HG02798 (cell line): ENCODE measurements around the gene ENTPD7.
"Not testable (repeated sequence)": the region's sequence is repeated elsewhere in the genome, so short reads cannot be mapped to it uniquely, and the experiment has no call there.

Source experiments
- ATAC-seq: cut with Tn5 transposase; IDR thresholded peaks from one replicate; pipeline ENCODE4 v1.9.1; 2021; ENCODE audit warnings: mild to moderate bottlenecking; ENCODE audit not compliant: unreplicated experiment, poor library complexity

ENTPD7 gene

GRCh38 chr10:99740933-99741559, 81.7 kb downstream of the ENTPD7 start:
- no peak for ATAC-seq

GRCh38 chr10:99742254-99742653, 82.9 kb downstream of the ENTPD7 start:
- no peak for ATAC-seq

- no peak for ATAC-seq
Observed at GRCh38 chr10:99742701-99743100, 83.4 kb downstream of the ENTPD7 start.

DNA sequence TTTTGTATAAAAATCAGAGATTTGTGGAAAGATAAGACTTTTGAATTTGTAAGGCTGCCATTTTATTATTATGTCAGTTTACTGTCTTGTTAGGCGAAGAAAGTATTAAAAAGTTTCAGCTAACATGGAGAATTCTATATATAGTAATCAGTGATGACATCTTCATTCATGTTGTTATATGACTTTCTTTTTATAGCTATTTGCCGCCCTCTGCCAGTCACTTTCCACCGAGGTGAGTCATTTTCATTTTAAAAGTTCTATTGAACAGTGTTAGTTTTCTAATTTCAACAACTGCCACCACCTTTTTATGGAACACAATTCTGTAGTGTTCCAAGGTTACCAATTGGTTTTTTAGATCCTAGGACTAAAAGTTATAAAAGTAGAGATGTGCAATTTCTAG, 84.5 kb downstream of the ENTPD7 start:
- ATAC-seq = no peak

GRCh38 chr10:99746166-99746565, 86.9 kb downstream of the ENTPD7 start:
- ATAC-seq = not testable (repeated sequence)

DNA sequence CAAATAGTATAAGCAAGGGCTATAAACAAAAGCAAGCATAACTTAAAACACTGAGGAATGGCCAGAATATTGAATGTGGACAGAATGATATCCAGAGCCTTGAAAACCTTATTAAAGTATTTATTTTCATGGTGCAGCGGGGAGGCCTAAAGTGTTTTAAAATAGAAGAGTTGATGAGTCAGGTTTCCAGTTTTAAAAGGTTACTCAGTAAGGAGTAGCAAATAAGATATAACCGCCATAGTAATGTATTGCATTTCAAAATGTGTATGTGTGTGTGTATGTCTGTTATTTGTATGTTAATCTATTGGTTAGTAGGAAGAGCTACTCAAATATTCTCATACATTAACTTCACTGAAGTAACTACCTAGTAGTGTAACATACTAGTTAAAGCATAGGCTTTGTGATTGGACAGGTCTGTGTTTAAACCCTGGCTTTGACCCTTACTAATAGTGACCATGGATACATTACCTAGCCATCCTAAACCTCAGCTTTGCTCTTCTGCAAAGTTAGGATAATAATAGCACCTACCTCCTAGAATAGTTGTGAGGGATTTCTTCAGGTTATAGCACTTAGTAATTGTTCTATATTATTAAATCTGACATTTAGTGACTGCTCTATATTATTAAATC, 89.6 kb downstream of the ENTPD7 start:
- ATAC-seq = no peak

DNA sequence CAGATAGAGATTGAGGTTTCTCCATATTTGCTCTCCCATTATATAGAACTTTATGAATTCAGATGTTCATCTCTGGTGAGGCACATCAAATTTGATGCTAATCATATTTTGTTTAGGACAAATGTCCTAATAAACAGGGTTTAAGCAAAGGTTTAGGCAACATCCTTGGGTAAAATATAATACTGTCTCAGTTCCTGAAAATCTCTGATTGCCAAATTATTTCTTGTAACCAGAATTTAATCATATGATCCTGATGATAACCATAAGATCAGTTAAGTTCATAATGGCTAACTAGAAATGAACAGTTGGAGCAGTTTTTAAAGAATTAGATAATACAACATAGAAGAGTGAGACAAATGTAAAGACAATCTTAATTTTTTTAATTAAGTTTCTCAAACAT, 91.3 kb downstream of the ENTPD7 start:
- ATAC-seq = no peak

- ATAC-seq = no peak
Observed at GRCh38 chr10:99754670-99755069, 95.4 kb downstream of the ENTPD7 start.
